LNCAP (cell line): Measurements from ENCODE around the gene MEIS2.

ENCODE experiments used
- TF ChIP-seq, protein P1 (sequence below): fragments of 450-650 bp; IDR thresholded peaks from 2 replicates; pipeline ENCODE4 v1.5.1; 2017; ENCODE audit warnings: mild to moderate bottlenecking

MEIS2 gene

DNA sequence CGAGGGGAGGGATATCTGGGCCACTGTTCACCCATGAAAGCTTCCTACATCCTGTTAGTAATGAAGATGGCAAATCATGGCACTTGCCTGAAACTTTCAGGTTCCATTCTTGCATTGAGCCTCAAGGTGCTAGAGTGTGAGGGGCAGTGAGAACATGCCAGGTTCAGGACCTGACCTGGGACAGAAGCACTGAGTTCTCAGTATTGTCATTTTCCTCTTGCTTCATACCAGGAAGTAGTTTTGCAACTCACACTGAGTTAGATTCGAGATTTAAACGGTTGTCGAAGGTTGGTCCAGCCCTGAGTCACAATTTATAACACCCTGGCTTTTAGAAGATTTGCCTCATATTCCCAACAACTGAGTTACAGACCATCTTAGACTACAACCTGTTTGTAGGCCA lies 11.8 kb upstream of the MEIS2 start:
- TF ChIP-seq, protein P1, sequence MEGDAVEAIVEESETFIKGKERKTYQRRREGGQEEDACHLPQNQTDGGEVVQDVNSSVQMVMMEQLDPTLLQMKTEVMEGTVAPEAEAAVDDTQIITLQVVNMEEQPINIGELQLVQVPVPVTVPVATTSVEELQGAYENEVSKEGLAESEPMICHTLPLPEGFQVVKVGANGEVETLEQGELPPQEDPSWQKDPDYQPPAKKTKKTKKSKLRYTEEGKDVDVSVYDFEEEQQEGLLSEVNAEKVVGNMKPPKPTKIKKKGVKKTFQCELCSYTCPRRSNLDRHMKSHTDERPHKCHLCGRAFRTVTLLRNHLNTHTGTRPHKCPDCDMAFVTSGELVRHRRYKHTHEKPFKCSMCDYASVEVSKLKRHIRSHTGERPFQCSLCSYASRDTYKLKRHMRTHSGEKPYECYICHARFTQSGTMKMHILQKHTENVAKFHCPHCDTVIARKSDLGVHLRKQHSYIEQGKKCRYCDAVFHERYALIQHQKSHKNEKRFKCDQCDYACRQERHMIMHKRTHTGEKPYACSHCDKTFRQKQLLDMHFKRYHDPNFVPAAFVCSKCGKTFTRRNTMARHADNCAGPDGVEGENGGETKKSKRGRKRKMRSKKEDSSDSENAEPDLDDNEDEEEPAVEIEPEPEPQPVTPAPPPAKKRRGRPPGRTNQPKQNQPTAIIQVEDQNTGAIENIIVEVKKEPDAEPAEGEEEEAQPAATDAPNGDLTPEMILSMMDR: no peak

DNA sequence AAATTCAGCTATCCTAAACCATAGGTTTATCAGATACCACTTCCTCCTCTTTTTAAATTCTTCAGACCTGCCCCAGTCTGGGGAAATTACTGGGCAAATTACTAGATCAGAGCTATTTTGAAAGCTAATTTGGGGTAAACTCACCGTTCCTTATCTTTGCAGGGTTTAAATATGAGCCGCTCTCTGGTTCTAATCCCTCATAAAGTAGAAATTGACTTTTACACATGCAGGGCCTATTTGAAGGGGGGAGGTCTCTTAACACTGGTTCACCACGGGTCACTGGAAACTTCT lies 11.0 kb upstream of the MEIS2 start:
- TF ChIP-seq, protein P1: no peak

DNA sequence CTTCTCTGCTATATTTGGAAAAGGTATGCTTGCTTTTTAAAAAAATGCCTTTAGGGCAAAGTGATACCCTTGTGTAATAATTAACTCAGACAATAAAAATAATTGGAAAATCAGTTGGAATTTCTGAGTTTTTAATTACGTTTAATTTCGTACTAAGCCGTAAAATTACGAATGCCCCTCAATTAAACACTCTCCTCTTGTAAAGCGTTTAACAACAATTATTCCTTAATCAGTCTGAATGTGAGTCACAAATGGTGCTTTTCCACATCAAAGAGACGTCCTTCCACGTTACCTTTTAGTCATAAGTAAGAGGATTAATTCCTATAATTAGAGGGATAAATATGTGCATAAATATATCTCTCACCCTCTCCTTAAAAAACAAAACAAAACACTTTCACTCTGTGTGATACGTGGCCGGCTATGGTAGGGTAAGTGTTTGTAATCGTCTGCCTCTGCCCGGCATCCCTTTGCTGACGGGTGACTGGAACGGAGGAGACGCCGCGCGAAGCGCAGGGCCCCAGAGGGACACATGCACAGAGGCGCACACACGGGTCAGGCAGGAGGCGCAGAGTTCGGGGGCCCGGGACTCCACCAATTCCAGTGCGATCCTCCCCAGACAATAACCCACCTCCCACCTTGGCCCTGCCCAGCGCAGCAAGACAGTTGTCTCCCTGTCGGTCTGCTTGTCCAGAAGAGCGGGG lies 9.7 kb upstream of the MEIS2 start:
- TF ChIP-seq, protein P1: no peak

DNA sequence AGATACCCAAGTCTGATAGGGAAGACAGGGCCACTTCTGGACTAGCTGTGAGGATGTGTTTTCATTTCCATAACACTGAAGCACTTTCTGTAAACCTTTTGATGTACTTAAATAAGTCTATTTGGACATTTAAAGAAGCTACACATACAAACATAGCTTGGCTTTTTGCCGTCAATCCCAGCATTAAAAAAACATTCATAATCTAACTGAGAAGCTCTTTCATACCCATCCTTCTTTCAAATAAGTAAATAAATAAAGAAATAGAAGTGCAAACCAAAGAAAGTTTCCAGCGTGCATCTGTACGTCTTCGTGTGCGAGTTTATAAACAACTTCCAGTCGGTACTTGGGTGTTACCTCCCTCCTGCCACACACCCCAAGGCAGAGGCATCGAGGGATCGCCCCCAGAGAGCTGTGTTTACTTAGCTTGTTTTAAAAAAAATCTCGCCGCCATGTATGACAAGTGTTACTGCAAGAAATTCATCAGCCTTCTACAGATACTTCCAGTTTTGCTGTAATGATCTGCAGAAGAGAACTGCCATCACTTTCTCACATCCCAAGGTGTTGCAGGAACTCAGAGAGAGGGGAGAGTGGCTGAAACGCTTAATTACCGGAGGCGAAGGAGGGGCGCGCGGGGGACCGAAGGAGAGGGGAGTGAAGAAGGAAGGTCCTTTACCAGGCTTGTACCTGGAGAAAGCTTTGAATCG lies 9.0 kb upstream of the MEIS2 start:
- TF ChIP-seq, protein P1: no peak

DNA sequence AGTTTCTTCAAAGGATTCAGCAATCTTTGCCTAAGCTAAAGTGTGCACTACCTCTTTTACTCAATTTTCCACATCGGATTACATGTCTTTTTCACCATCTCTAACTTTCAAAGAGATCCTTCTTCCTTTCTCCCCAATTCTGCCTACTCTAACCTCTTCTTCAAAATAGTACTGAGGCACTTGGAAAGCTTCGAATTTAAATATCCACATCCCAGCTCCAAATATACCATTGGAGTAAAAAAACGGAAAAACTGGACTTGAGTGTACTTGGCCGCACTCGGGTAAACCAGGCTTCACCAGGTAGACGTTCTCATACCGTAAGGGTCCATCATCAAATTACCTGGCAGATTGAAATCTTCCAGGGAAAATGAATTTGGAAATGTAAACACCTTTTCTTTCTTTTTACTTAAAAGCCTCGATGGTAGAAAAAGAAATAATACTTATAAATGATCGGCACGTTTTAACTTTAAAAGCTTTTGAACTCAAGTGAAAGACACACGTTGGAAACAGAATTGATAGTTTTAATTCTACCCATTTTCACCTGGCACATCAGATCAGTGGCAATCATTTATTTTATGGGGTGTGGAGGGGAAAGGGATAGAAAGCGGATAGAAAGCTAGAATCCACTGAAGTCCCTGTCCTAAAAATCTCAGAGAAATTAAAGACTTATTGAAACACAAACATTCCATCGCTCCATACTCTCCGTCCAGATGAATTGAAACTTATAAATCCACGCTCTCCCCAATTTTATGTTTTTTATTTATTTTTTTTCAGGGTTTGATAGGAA lies 8.2 kb upstream of the MEIS2 start:
- TF ChIP-seq, protein P1: no peak

DNA sequence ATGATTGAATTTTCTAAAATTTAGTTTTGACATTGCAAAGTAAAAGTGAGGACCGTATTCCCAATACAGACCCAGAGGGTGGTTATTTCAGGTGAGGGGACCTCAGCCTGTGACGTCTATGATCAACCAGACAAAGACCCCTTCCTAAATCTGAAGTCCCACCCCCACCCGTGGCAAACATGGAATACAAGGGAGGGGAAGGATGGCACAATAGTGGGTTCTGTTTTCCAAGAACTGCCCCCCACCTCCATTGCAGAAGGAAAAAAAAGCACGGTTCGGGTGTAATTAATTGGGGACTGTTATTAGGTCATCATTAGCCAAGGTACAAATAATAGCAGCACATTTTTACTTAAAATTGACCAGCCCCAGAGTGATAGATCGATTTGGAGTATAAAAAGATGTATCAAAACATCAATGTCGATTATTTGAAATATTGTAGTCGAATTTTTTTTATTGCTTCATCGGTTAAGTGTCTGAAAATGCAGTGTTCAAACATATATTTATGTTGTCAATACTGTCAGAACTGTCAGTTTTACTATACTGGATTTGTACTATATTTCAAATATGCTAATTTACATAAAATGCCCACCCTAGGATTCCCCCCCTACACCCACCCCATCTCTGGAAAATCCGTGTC lies 7.5 kb upstream of the MEIS2 start:
- TF ChIP-seq, protein P1: no peak

DNA sequence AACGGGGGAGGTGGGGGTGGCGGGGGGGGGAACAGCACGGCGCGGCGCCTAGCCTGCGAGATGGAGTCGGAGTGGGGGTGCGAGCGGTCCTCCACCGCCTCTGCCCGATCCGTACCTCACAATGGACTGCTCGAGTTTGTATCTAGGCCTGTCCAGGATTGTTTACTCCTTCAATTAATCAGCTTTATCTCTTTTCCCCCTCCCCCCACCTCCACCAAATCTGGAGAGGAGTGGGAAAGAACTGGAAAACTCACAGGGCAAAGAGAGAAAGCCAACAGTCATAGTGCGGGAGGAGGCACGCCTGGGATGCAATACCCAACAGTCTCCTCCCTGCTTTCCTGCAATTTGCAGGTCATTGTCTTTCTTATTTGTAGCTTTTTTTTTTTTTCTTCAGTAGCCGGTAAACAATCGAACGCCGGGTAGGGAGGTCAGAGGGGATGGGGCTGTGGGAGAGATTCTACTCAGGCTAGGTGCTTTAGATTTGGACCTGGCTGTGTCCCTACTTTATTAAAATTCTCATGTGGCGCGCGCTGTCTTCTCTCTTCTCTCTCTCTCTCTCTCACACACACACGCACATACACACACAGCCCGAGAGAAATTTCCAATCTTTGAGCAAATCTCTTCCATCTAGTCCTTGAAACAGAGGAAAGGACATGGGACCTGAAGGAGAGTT lies 6.9 kb upstream of the MEIS2 start:
- TF ChIP-seq, protein P1: no peak
